K562 (cell line): ENCODE results near the gene ADSS2. TPM values are rescaled to one million over a fixed set of nuclear protein-coding genes. Genes with fewer than 3 reads are reported as not detected.

Source experiments
- ATAC-seq: fragments of 200-7000 bp; cut with Tn5 transposase; 3 replicates; pipeline ENCODE4 v1.9.1; 2020; ENCODE audit warnings: moderate library complexity
- BruUV-seq: library from RNA; stranded (reverse); fragments of 400-500 nt; replicated peaks from 2 replicates; lab custom pipeline; 2021; lab: Mats Ljungman, UMichigan
- CTCF ChIA-PET: fragments of 300-600 bp; formaldehyde crosslinking; extraction: SDS; loops from one replicate; lab custom pipeline; 2021; ENCODE audit warnings: low intra/inter-chr PET ratio; lab: Yijun Ruan, JAX
- POLR2A ChIA-PET: fragments of 300-600, 350-650 bp; sonication (Branson Sonifier 250); formaldehyde crosslinking; extraction: SDS; loops from one replicate; lab custom pipeline; 2021; ENCODE audit warnings: antibody characterized with exemption, inconsistent platforms; lab: Yijun Ruan, JAX
- DNase-seq, 4 experiments: peaks; one replicate each; pipeline versions ENCODE4 v3.0.0 to v3.0.0-alpha.2; 2011 to 2018; ENCODE audit warnings: low spot score in 3 of 4, mixed read lengths in 3 of 4; ENCODE audit errors: extremely low read depth in 1 of 4
- FAIRE-seq: peaks from 2 replicates; lab custom pipeline; 2011; peaks lifted over from hg19 to GRCh38; lab: Jason Lieb, UNC
- H2AFZ ChIP-seq: 2 replicates; pipeline ENCODE4 v1.6.0; 2011; ENCODE audit warnings: low read depth, low read length, control low read depth, inconsistent platforms
- H3K27ac ChIP-seq: fragments of 200-600 bp; 3 replicates; pipeline ENCODE4 v1.8.0; 2011; ENCODE audit warnings: low read depth, mild to moderate bottlenecking, control low read depth, inconsistent platforms, low read length, moderate library complexity, mixed read lengths; ENCODE audit errors: extremely low read depth
- H3K27me3 ChIP-seq, 2 experiments: fragments of 300-600 bp in 1 of 2; 2 replicates in 1 of 2; 3 replicates in 1 of 2; pipeline versions ENCODE4 v1.6.0 to v1.8.0; 2011; ENCODE audit warnings: inconsistent platforms in 2 of 2, low read length in 2 of 2, mild to moderate bottlenecking in 1 of 2, mixed read lengths in 1 of 2, moderate library complexity in 1 of 2; ENCODE audit not compliant: control insufficient read depth in 2 of 2, insufficient read depth in 2 of 2
- H3K36me3 ChIP-seq: fragments of 300-600 bp; 3 replicates; pipeline ENCODE4 v1.8.0; 2011; ENCODE audit warnings: mild to moderate bottlenecking, low read length, inconsistent platforms; ENCODE audit not compliant: control insufficient read depth, insufficient read depth
- H3K4me1 ChIP-seq, 2 experiments: fragments of 200-600 bp in 1 of 2; replicated peaks in 1 of 2; 2 replicates in 1 of 2; 3 replicates in 1 of 2; pipeline versions ENCODE4 v1.5.1 to v1.8.0; 2011; ENCODE audit warnings: inconsistent platforms in 2 of 2, low read length in 2 of 2, mild to moderate bottlenecking in 1 of 2, mixed read lengths in 1 of 2, moderate library complexity in 1 of 2; ENCODE audit not compliant: control insufficient read depth in 2 of 2, insufficient read depth in 2 of 2
- H3K4me2 ChIP-seq: 2 replicates; pipeline ENCODE4 v1.6.1; 2011; ENCODE audit warnings: low read length, control low read depth, inconsistent platforms, mixed read lengths; ENCODE audit not compliant: insufficient read depth
- H3K4me3 ChIP-seq: fragments of 200-600 bp; sonication (generic), shearing (Covaris generic); 2 replicates; pipeline ENCODE4 v1.5.1; 2016; ENCODE audit warnings: control low read depth, inconsistent platforms
- H3K79me2 ChIP-seq: fragments of 200-600 bp; 3 replicates; pipeline ENCODE4 v1.8.0; 2011; ENCODE audit warnings: low read length, inconsistent platforms; ENCODE audit not compliant: control insufficient read depth, insufficient read depth
- H3K9ac ChIP-seq, 2 experiments: 2 replicates each; pipeline versions ENCODE4 v1.6.0 to v1.6.1; 2011; ENCODE audit warnings: low read depth in 2 of 2, low read length in 2 of 2, control low read depth in 1 of 2, inconsistent platforms in 1 of 2, mild to moderate bottlenecking in 1 of 2, mixed read lengths in 1 of 2; ENCODE audit not compliant: insufficient read depth in 1 of 2
- H3K9me1 ChIP-seq: one replicate; pipeline ENCODE4 v1.6.0; 2011; ENCODE audit warnings: inconsistent platforms, mild to moderate bottlenecking, low read length, moderate library complexity; ENCODE audit not compliant: control insufficient read depth, insufficient read depth
- H3K9me3 ChIP-seq: replicated peaks from 2 replicates; pipeline ENCODE4 v1.5.1; 2011; ENCODE audit warnings: low read depth, low read length, inconsistent platforms; ENCODE audit not compliant: control insufficient read depth, insufficient read depth
- H4K20me1 ChIP-seq: replicated peaks from 2 replicates; pipeline ENCODE4 v1.6.1; 2011; ENCODE audit warnings: low read length, inconsistent platforms, mixed read lengths; ENCODE audit not compliant: control insufficient read depth, insufficient read depth
- CEBPG ChIP-seq, 3 experiments: fragments of 200-800 bp in 1 of 3; sonication (Bioruptor generic) in 1 of 3; sonication (generic) in 1 of 3; formaldehyde crosslinking in 1 of 3; IDR thresholded peaks in 2 of 3; conservative IDR thresholded peaks in 1 of 3; 2 replicates each; pipeline versions ENCODE4 v1.6.1 to v1.8.0; 2016 to 2022; ENCODE audit warnings: missing compliant biosample characterization in 2 of 3, missing genetic modification characterization in 2 of 3, mild to moderate bottlenecking in 1 of 3, missing genetic modification reagents in 1 of 3
- COPS2 ChIP-seq: fragments of 450-650 bp; conservative IDR thresholded peaks from 2 replicates; pipeline ENCODE4 v1.6.1; 2016; ENCODE audit warnings: mild to moderate bottlenecking, moderate library complexity
- PPARD ChIP-seq: fragments of 250-450 bp; sonication (Bioruptor Pico); IDR thresholded peaks from 2 replicates; pipeline ENCODE4 v1.8.0; 2022; ENCODE audit warnings: inconsistent platforms, mild to moderate bottlenecking, moderate library complexity
- RCOR1 ChIP-seq, 2 experiments: IDR thresholded peaks; 2 replicates each; pipeline ENCODE4 v1.6.1; 2012; ENCODE audit warnings: low read depth in 2 of 2, low read length in 2 of 2, borderline replicate concordance in 1 of 2, improper control_type of control experiment in 1 of 2
- SMAD4 ChIP-seq: fragments of 250-450 bp; sonication (Bioruptor Pico); conservative IDR thresholded peaks from 2 replicates; pipeline ENCODE4 v1.8.0; 2021; ENCODE audit warnings: inconsistent platforms, mild to moderate bottlenecking, moderate library complexity
- SNIP1 ChIP-seq: fragments of 450-650 bp; IDR thresholded peaks from 2 replicates; pipeline ENCODE4 v1.7.1; 2017; ENCODE audit warnings: low read depth, mild to moderate bottlenecking
- SOX6 ChIP-seq: fragments of 450-650 bp; IDR thresholded peaks from 2 replicates; pipeline ENCODE4 v1.6.1; 2014; ENCODE audit warnings: mild to moderate bottlenecking
- TFAM ChIP-seq: fragments of 250-450 bp; sonication (Bioruptor Pico); conservative IDR thresholded peaks from 2 replicates; pipeline ENCODE4 v1.5.0; 2021; ENCODE audit warnings: mild to moderate bottlenecking, moderate library complexity
- TRIM24 ChIP-seq, 2 experiments: fragments of 450-650 bp; IDR thresholded peaks; 2 replicates each; pipeline ENCODE4 v1.6.1; 2016
- ZNF174 ChIP-seq: fragments of 250-450 bp; sonication (Bioruptor Pico); IDR thresholded peaks from 2 replicates; pipeline ENCODE4 v1.4.0; 2020; ENCODE audit warnings: mild to moderate bottlenecking
- WGBS: fragments of 100-300 bp; shearing (Covaris generic); methylation state at CpG from one replicate; pipeline ENCODE4 v1.1.6; 2016; ENCODE audit warnings: low coverage, mixed read lengths; ENCODE audit not compliant: insufficient coverage; ENCODE audit errors: missing lambda C conversion rate; 5-methylcytosine and 5-hydroxymethylcytosine counted together
- in situ Hi-C: fragments of 300-500 bp; cut with MboI; formaldehyde crosslinking; loops from 4 replicates; pipeline ENCODE4 v1.15.0; 2018; ENCODE audit warnings: inconsistent platforms, mixed read lengths
- intact Hi-C: fragments of 100-400 bp; cut with micrococcal nuclease; formaldehyde crosslinking; loops from 2 replicates; pipeline ENCODE4 v1.14.2; 2022
- polyA plus RNA-seq, 8 experiments: library from polyadenylated mRNA; depleted of rRNA in 4 of 8; stranded (reverse) in 5 of 8; unstranded in 3 of 8; fragments of >200 nt; fragmentation: Nextera tagmentation in 2 of 8; fragmentation: Illumina TruSeq in 1 of 8; extraction: Ambion mirVana in 2 of 8; extraction: Trizol in 1 of 8; gene quantifications; 2 replicates each; pipeline versions ENCODE4 v1.2.1 to v1.2.3, GENCODE V29; 2011 to 2014; ENCODE audit warnings: inconsistent platforms in 1 of 8, missing spikeins in 1 of 8
- total RNA-seq, 7 experiments: library from RNA; depleted of rRNA in 6 of 7; stranded (reverse); fragments of >200 nt in 6 of 7; fragmentation: Illumina TruSeq in 2 of 7; extraction: Trizol in 2 of 7; gene quantifications; 2 replicates each; pipeline versions ENCODE4 v1.2.1 to v1.2.3, GENCODE V29; 2011 to 2021; ENCODE audit warnings: low replicate concordance in 1 of 7
- TF ChIP-seq, protein P1 (sequence below), 2 experiments: fragments of 250-450 bp in 1 of 2; fragments of 450-650 bp in 1 of 2; sonication (Bioruptor Pico) in 1 of 2; IDR thresholded peaks; 2 replicates each; pipeline versions ENCODE4 v1.6.1 to v1.8.0; 2016 to 2021; ENCODE audit warnings: mild to moderate bottlenecking in 2 of 2, moderate library complexity in 2 of 2, missing compliant biosample characterization in 1 of 2, missing genetic modification characterization in 1 of 2
- TF ChIP-seq, protein P2 (sequence below): fragments of 450-650 bp; IDR thresholded peaks from 2 replicates; pipeline ENCODE4 v1.6.1; 2016; ENCODE audit warnings: low read depth
- TF ChIP-seq, protein P3 (sequence below): sonication (generic); formaldehyde crosslinking; IDR thresholded peaks from 2 replicates; pipeline ENCODE4 v1.8.1; 2022; ENCODE audit warnings: missing genetic modification reagents

The ADSS2 gene
- total and polyA plus RNA-seq, 9 of the 15 experiments (the other 6 are each of a cell fraction or from before 2014, with no cell fraction given): 8.8 to 63.8 (median 59.4) TPM

DNA sequence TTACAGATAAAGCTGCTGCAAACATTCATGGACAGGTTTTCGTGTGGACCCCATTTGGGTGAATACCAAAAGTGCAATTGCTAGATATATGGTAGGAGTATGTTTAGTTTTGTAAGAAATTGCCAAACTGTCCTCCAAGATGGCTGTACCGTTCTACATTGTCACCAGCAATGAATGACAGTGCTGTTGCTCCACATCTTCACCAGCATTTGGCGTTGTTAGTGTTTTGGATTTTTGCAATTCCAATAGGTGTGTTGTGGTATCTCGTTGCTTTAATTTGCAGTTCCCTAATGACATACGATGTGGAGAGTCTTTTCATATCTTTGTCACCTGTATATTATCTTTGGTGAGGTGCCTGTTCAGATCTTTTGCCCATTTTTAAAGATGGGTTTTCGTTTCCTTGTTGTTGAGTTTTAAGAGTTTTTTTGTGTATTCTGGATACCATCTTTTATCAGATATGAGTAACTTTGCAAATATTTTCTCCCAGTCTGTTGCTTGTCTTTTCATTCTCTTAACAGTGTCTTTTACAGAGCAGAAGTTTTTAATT lies 21.4 kb upstream of the ADSS2 start:
- Histone ChIP-seq H3K4me1 (no peaks in the 10 kb centered on the region), H3K4me2 (no peak overlapping the region), H3K27me3 (no peaks in the 10 kb centered on the region), H3K9ac (no peak overlapping the region), H3K27ac (no peak overlapping the region), H3K9me3 (no peaks in the 10 kb centered on the region), H3K36me3 (no peaks in the 10 kb centered on the region), H3K79me2 (no peaks in the 10 kb centered on the region), H3K9me1 (no peaks in the 10 kb centered on the region), H2AFZ (no peak overlapping the region), H3K4me3 (no peak overlapping the region), H4K20me1 (no peaks in the 10 kb centered on the region)
- no peak for ATAC-seq
- no TSS peak for BruUV-seq
- in situ Hi-C loops (no loop called here), intact Hi-C loops (no loop called here)
- no peak for FAIRE-seq
- 5% methylated on average over 6 of the region's 6 CpGs for WGBS
- CTCF ChIA-PET: no interaction called here
- POLR2A ChIA-PET: interaction anchor here (0.6 kb wide), 1 partner anchor 171 kb away, joined by 3 read pairs; no protein-coding TSS in a partner anchor
- DNase-seq: no peak
- TF ChIP-seq ZNF174 (CRISPR knock-in tag): no peak
- TF ChIP-seq RCOR1 (IDR thresholded peaks at IDR 0.05; ENCODE audit: borderline replicate concordance in 1 of 2, low read depth in 2 of 2, low read length in 2 of 2): no peak
- TF ChIP-seq, protein P1, sequence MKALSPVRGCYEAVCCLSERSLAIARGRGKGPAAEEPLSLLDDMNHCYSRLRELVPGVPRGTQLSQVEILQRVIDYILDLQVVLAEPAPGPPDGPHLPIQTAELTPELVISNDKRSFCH (CRISPR knock-in tag; IDR thresholded peaks at IDR 0.05): no peak
- TF ChIP-seq, protein P1 (tag; IDR thresholded peaks at IDR 0.05): no peak
- TF ChIP-seq PPARD (CRISPR knock-in tag): no peak
- no peak for TF ChIP-seq COPS2
- TF ChIP-seq SNIP1: no peak
- TF ChIP-seq, protein P2, sequence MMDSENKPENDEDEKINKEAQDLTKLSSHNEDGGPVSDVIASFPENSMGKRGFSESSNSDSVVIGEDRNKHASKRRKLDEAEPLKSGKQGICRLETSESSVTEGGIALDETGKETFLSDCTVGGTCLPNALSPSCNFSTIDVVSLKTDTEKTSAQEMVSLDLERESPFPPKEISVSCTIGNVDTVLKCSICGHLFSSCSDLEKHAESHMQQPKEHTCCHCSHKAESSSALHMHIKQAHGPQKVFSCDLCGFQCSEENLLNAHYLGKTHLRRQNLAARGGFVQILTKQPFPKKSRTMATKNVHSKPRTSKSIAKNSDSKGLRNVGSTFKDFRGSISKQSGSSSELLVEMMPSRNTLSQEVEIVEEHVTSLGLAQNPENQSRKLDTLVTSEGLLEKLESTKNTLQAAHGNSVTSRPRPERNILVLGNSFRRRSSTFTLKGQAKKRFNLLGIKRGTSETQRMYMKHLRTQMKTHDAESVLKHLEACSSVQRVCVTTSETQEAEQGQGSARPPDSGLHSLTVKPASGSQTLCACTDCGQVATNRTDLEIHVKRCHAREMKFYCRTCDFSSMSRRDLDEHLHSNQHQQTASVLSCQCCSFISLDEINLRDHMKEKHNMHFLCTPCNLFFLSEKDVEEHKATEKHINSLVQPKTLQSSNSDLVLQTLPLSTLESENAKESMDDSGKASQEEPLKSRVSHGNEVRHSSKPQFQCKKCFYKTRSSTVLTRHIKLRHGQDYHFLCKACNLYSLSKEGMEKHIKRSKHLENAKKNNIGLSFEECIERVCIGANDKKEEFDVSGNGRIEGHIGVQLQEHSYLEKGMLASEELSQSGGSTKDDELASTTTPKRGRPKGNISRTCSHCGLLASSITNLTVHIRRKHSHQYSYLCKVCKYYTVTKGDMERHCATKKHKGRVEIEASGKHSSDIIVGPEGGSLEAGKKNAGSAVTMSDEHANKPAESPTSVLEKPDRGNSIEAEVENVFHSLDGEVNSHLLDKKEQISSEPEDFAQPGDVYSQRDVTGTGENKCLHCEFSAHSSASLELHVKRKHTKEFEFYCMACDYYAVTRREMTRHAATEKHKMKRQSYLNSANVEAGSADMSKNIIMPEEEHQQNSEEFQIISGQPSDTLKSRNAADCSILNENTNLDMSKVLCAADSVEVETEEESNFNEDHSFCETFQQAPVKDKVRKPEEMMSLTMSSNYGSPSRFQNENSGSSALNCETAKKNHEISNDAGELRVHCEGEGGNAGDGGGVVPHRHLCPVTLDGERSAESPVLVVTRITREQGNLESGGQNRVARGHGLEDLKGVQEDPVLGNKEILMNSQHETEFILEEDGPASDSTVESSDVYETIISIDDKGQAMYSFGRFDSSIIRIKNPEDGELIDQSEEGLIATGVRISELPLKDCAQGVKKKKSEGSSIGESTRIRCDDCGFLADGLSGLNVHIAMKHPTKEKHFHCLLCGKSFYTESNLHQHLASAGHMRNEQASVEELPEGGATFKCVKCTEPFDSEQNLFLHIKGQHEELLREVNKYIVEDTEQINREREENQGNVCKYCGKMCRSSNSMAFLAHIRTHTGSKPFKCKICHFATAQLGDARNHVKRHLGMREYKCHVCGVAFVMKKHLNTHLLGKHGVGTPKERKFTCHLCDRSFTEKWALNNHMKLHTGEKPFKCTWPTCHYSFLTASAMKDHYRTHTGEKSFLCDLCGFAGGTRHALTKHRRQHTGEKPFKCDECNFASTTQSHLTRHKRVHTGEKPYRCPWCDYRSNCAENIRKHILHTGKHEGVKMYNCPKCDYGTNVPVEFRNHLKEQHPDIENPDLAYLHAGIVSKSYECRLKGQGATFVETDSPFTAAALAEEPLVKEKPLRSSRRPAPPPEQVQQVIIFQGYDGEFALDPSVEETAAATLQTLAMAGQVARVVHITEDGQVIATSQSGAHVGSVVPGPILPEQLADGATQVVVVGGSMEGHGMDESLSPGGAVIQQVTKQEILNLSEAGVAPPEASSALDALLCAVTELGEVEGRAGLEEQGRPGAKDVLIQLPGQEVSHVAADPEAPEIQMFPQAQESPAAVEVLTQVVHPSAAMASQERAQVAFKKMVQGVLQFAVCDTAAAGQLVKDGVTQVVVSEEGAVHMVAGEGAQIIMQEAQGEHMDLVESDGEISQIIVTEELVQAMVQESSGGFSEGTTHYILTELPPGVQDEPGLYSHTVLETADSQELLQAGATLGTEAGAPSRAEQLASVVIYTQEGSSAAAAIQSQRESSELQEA: no peak
- TF ChIP-seq TRIM24 (IDR thresholded peaks at IDR 0.05): 0 out of 4 replicates have a peak, but pooled peaks of 1 of the 2 experiments have one; percentile 17
- TF ChIP-seq, protein P3, sequence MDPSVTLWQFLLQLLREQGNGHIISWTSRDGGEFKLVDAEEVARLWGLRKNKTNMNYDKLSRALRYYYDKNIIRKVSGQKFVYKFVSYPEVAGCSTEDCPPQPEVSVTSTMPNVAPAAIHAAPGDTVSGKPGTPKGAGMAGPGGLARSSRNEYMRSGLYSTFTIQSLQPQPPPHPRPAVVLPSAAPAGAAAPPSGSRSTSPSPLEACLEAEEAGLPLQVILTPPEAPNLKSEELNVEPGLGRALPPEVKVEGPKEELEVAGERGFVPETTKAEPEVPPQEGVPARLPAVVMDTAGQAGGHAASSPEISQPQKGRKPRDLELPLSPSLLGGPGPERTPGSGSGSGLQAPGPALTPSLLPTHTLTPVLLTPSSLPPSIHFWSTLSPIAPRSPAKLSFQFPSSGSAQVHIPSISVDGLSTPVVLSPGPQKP (CRISPR knock-in tag): no peak
- TF ChIP-seq CEBPG (CRISPR knock-in tag; IDR thresholded peaks at IDR 0.05): no peak
- TF ChIP-seq CEBPG (tag; conservative IDR thresholded peaks at IDR 0.05 in 1 of 2, IDR thresholded peaks at IDR 0.05 in 1 of 2): no peak
- no peak for TF ChIP-seq SOX6
- TF ChIP-seq TFAM: no peak
- TF ChIP-seq SMAD4 (CRISPR knock-in tag): no peak
